Erythroblast (primary cell): ENCODE data around the gene RHOF.
"Not testable (repeated sequence)": the region's sequence is repeated elsewhere in the genome, so short reads cannot be mapped to it uniquely, and the experiment has no call there.

Experiments
- GATA1 ChIP-seq: IDR thresholded peaks from 2 replicates; pipeline ENCODE4 v1.6.1; 2011; ENCODE audit warnings: low read depth, mild to moderate bottlenecking, control low read depth, low read length, moderate library complexity
- POLR2A ChIP-seq: IDR thresholded peaks from 2 replicates; pipeline ENCODE4 v1.6.1; 2011; ENCODE audit warnings: mild to moderate bottlenecking, low read length

- TF ChIP-seq POLR2A, GATA1: not testable (repeated sequence)
Measured at GRCh38 chr12:121790785-121791184, 2.7 kb downstream of the RHOF start.
